ENCODE data around the gene SLC25A13. TPM values are rescaled to one million over a fixed set of nuclear protein-coding genes. Genes with fewer than 3 reads are reported as not detected.

Gene SLC25A13
- total RNA-seq, 1 experiment from 2014 or later: 71.7 TPM

GRCh38 chr7:96282835-96283234, 39.1 kb downstream of the SLC25A13 start:
- Mint-ChIP-seq H3K27me3 (ENCODE audit: low read depth) (no peaks in the 10 kb centered on the region; the same call in 1 of the 2 replicates), H3K27ac (no peak overlapping the region), H3K9me3 (peaks cover 5 to 8% of the 10 kb centered on the region in 2 experiments), H3K36me3 (ENCODE audit: insufficient read depth in 1 of 3, low read depth in 3 of 3) (peaks cover 9 to 15% (median 12%) of the 10 kb centered on the region in 3 experiments), H3K4me1 (peaks cover 17 to 19% of the 10 kb centered on the region in 2 experiments), H3K4me3 (no peak overlapping the region)
- H4K5ac ChIP-seq (ENCODE audit: insufficient read length, low read depth, low read length): no peak overlapping the region
- WGBS (ENCODE audit: extremely low coverage, insufficient read length, low lambda C conversion rate): no CpG with 5 or more reads among the region's 1 CpG
- DNase-seq: no peak
- no peak overlapping the region for H3K18ac ChIP-seq (ENCODE audit: insufficient read length, low read depth, low read length)
- H2AFZ ChIP-seq (ENCODE audit: low read length): no peak overlapping the region
- no peak overlapping the region for H2BK12ac ChIP-seq (ENCODE audit: insufficient read length, low read depth, low read length)
- no peak overlapping the region for H3K56ac ChIP-seq (ENCODE audit: insufficient read length, low read depth, low read length)
- H3T11ph ChIP-seq (ENCODE audit: low read length): no peak overlapping the region
- no peak overlapping the region for H3K4ac ChIP-seq (ENCODE audit: low read depth, low read length)
- no peak overlapping the region for H2BK15ac ChIP-seq (ENCODE audit: low read depth, low read length)
- no peak overlapping the region for H2BK20ac ChIP-seq (ENCODE audit: low read depth, low read length, poor library complexity, severe bottlenecking)
- no peak overlapping the region for H2AK5ac ChIP-seq (ENCODE audit: insufficient read length, low read length)
- H3K79me2 ChIP-seq (ENCODE audit: insufficient read depth, low read length): peaks cover 6% of the 10 kb centered on the region; the same call in 1 of the 2 replicates
- no peaks in the 10 kb centered on the region for H4K20me1 ChIP-seq (ENCODE audit: control insufficient read depth, insufficient read depth, insufficient read length)
- H3K23me2 ChIP-seq (ENCODE audit: insufficient read length, low read depth, low read length, poor library complexity, severe bottlenecking): no peaks in the 10 kb centered on the region
- H3K79me1 ChIP-seq (ENCODE audit: insufficient read depth, low read depth, low read length, poor library complexity, severe bottlenecking): no peaks in the 10 kb centered on the region
- H3K9me3 ChIP-seq (ENCODE audit: control insufficient read depth, low read depth, low read length): no peaks in the 10 kb centered on the region
- no peak overlapping the region for H2BK120ac ChIP-seq (ENCODE audit: low read depth, low read length, poor library complexity, severe bottlenecking)
- no peak overlapping the region for H3K23ac ChIP-seq (ENCODE audit: insufficient read length, low read depth, low read length)
- H3K4me1 ChIP-seq (ENCODE audit: insufficient read depth, low read length): peaks cover 4% of the 10 kb centered on the region; the same call in 1 of the 2 replicates
- H3K14ac ChIP-seq (ENCODE audit: insufficient read depth, low read length): no peak overlapping the region
- no peak overlapping the region for H3K27ac ChIP-seq (ENCODE audit: insufficient read length, low read depth, low read length)
- H3K9ac ChIP-seq (ENCODE audit: extremely low read depth, insufficient read length, low read length): no peak overlapping the region
- H3K27me3 ChIP-seq (ENCODE audit: insufficient read depth, low read length): no peaks in the 10 kb centered on the region
- H2BK5ac ChIP-seq (ENCODE audit: insufficient read length, low read length): no peak overlapping the region
- no peak overlapping the region for H4K8ac ChIP-seq (replicated peaks; ENCODE audit: insufficient read length, low read depth, low read length)
- no peak overlapping the region for H4K91ac ChIP-seq (ENCODE audit: insufficient read length, low read depth, low read length)
- TF ChIP-seq CTCF (conservative IDR thresholded peaks at IDR 0.05): no peak
- no peak overlapping the region for H3K4me2 ChIP-seq (ENCODE audit: insufficient read depth, insufficient read length, low read length)

Data from H9 (cell line).